Fibroblast of lung (primary cell): ENCODE data around the gene MAST1. TPM values are rescaled to one million over a fixed set of nuclear protein-coding genes. Genes with fewer than 3 reads are reported as not detected.
"Not testable (repeated sequence)": the region's sequence is repeated elsewhere in the genome, so short reads cannot be mapped to it uniquely, and the experiment has no call there.

Source experiments
- DNase-seq, 2 donors: peaks; one replicate each; pipeline versions ENCODE4 v3.0.0 to v3.0.0-alpha.2; 2010; ENCODE audit warnings: low read depth in 2 of 2
- H2AFZ ChIP-seq: 2 replicates; pipeline ENCODE4 v1.5.1; 2012; ENCODE audit warnings: low read length, control low read depth, inconsistent platforms
- H3K27ac ChIP-seq: 2 replicates; pipeline ENCODE4 v1.5.1; 2011; ENCODE audit warnings: low read length, control low read depth; ENCODE audit not compliant: insufficient read depth
- H3K27me3 ChIP-seq: 2 replicates; pipeline ENCODE4 v1.5.1; 2011; ENCODE audit warnings: mild to moderate bottlenecking, low read length; ENCODE audit not compliant: control insufficient read depth, insufficient read depth
- H3K36me3 ChIP-seq: 2 replicates; pipeline ENCODE4 v1.5.1; 2011; ENCODE audit warnings: low read length; ENCODE audit not compliant: control insufficient read depth, insufficient read depth
- H3K4me1 ChIP-seq: 2 replicates; pipeline ENCODE4 v1.5.1; 2011; ENCODE audit warnings: low read length; ENCODE audit not compliant: control insufficient read depth, insufficient read depth; ENCODE audit errors: extremely low read depth
- H3K4me2 ChIP-seq: 2 replicates; pipeline ENCODE4 v1.5.1; 2011; ENCODE audit warnings: low read length, control low read depth; ENCODE audit not compliant: insufficient read depth; ENCODE audit errors: extremely low read depth
- H3K4me3 ChIP-seq, 4 experiments: fragments of 200-600 bp in 1 of 4; sonication (generic) in 1 of 4; replicated peaks in 1 of 4; 2 replicates each; pipeline ENCODE4 v1.5.1; 2011 to 2016; ENCODE audit warnings: low read length in 4 of 4, low read depth in 3 of 4, mild to moderate bottlenecking in 3 of 4, control low read depth in 2 of 4, inconsistent platforms in 1 of 4, mixed read lengths in 1 of 4; ENCODE audit not compliant: insufficient read depth in 1 of 4; ENCODE audit errors: control extremely low read depth in 1 of 4
- H3K79me2 ChIP-seq: 2 replicates; pipeline ENCODE4 v1.5.1; 2012; ENCODE audit warnings: mild to moderate bottlenecking, low read length, inconsistent platforms; ENCODE audit not compliant: control insufficient read depth, insufficient read depth
- H3K9ac ChIP-seq: 2 replicates; pipeline ENCODE4 v1.5.1; 2011; ENCODE audit warnings: mild to moderate bottlenecking, low read length, control low read depth; ENCODE audit not compliant: insufficient read depth
- H3K9me3 ChIP-seq: 2 replicates; pipeline ENCODE4 v1.5.1; 2012; ENCODE audit warnings: low read depth, low read length; ENCODE audit not compliant: control insufficient read depth, insufficient read depth
- H4K20me1 ChIP-seq: 2 replicates; pipeline ENCODE4 v1.5.1; 2011; ENCODE audit warnings: low read length; ENCODE audit not compliant: control insufficient read depth, insufficient read depth; ENCODE audit errors: extremely low read depth
- EZH2 ChIP-seq: IDR thresholded peaks from 2 replicates; pipeline ENCODE4 v1.5.1; 2012; ENCODE audit warnings: low read length, control low read depth, mild to moderate bottlenecking; ENCODE audit errors: missing control alignments
- polyA plus RNA-seq, 2 donors: library from polyadenylated mRNA; depleted of rRNA in 1 of 2; stranded (reverse) in 1 of 2; unstranded in 1 of 2; fragments of >200 nt; gene quantifications; 2 replicates each; pipeline ENCODE4 v1.2.1, GENCODE V29; 2011 to 2012; ENCODE audit warnings: missing spikeins in 1 of 2
- total RNA-seq: library from RNA; depleted of rRNA; stranded (reverse); fragments of >200 nt; gene quantifications from 2 replicates; pipeline ENCODE4 v1.2.1, GENCODE V29; 2014
- TF ChIP-seq, protein P1 (sequence below), 2 donors: IDR thresholded peaks in 1 of 2; conservative IDR thresholded peaks in 1 of 2; 1 replicate in 1 of 2; 2 replicates in 1 of 2; pipeline ENCODE4 v1.5.1; 2011 to 2012; ENCODE audit warnings: low read length in 2 of 2, control low read depth in 1 of 2, inconsistent platforms in 1 of 2, low read depth in 1 of 2, mild to moderate bottlenecking in 1 of 2

Gene MAST1
- total and polyA plus RNA-seq, 2 donors (not counting 1 experiment from before 2014, with no cell fraction given), result 0.30 to 1.3 TPM

DNA sequence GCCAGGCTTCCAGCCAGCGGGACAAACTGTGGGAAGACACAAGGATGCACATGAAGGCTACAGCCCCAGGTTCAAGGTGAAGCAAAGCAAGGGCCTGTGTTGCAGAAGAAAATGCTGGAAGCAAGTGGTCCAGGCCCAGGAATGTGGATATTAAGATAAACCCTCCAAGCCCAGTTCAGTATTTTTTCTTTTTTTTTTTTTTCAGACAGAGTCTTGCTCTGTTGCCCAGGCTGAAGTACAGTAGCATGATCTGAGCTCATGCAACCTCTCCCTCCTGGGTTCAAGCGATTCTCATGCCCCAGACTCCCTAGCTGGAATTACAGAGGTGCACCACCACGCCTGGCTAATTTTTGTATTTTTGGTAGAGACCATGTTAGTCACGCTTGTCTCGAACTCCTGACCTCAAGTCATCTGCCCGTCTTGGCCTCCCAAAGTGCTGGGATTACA is 41.2 kb upstream of the MAST1 start:
- H3K36me3 ChIP-seq, result peaks cover 2% of the 10 kb centered on the region
- no peaks in the 10 kb centered on the region for H3K9me3 ChIP-seq
- no peak overlapping the region for H3K27ac ChIP-seq
- H3K27me3 ChIP-seq, result no peaks in the 10 kb centered on the region
- H3K4me3 ChIP-seq, result no peak overlapping the region
- no peaks in the 10 kb centered on the region for H4K20me1 ChIP-seq
- no peak overlapping the region for H3K4me2 ChIP-seq
- H3K79me2 ChIP-seq, result peaks cover 14% of the 10 kb centered on the region
- no peak overlapping the region for H3K9ac ChIP-seq
- H2AFZ ChIP-seq, result no peak overlapping the region
- H3K4me1 ChIP-seq, result peaks cover 13% of the 10 kb centered on the region
- no peak for TF ChIP-seq EZH2
- TF ChIP-seq, protein P1, sequence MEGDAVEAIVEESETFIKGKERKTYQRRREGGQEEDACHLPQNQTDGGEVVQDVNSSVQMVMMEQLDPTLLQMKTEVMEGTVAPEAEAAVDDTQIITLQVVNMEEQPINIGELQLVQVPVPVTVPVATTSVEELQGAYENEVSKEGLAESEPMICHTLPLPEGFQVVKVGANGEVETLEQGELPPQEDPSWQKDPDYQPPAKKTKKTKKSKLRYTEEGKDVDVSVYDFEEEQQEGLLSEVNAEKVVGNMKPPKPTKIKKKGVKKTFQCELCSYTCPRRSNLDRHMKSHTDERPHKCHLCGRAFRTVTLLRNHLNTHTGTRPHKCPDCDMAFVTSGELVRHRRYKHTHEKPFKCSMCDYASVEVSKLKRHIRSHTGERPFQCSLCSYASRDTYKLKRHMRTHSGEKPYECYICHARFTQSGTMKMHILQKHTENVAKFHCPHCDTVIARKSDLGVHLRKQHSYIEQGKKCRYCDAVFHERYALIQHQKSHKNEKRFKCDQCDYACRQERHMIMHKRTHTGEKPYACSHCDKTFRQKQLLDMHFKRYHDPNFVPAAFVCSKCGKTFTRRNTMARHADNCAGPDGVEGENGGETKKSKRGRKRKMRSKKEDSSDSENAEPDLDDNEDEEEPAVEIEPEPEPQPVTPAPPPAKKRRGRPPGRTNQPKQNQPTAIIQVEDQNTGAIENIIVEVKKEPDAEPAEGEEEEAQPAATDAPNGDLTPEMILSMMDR (conservative IDR thresholded peaks at IDR 0.05 in 1 of 2, IDR thresholded peaks at IDR 0.05 in 1 of 2; ENCODE audit: low read depth in 1 of 2, low read length in 2 of 2), result no peak
- DNase-seq, result no peak

DNA sequence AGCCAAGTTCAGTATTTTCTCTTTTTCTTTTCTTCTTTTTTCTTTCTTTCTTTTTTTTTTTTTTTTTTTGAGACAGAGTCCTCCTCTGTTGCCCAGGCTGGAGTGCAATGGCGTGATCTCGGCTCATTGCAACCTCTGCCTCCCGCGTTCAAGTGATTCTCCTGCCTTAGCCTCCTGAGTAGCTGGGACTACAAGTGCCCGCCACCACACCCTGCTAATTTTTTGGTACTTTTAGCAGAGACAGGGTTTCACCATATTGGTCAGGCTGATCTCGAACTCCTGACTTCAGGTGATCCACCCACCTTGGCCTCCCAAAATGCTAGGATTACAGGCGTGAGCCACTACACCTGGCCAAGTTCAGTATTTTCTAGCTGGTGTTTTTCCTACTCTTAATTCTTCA is 40.7 kb upstream of the MAST1 start:
- H3K4me1 ChIP-seq, result peaks cover 15% of the 10 kb centered on the region
- H3K79me2 ChIP-seq, H3K36me3 ChIP-seq, H3K27ac ChIP-seq, H3K4me3 ChIP-seq, H4K20me1 ChIP-seq, H3K27me3 ChIP-seq, H3K9ac ChIP-seq, H3K4me2 ChIP-seq, DNase-seq, H2AFZ ChIP-seq, H3K9me3 ChIP-seq: not testable (repeated sequence)

GRCh38 chr19:12799742-12800465 is 38.4 kb upstream of the MAST1 start:
- Histone ChIP-seq H3K9ac (no peak overlapping the region), H3K4me2 (no peak overlapping the region)

More at GRCh38 chr19:12799742-12800465, 38.4 kb upstream of the MAST1 start:
- TF ChIP-seq, protein P1 (conservative IDR thresholded peaks at IDR 0.05 in 1 of 2, IDR thresholded peaks at IDR 0.05 in 1 of 2; ENCODE audit: low read depth in 1 of 2, low read length in 2 of 2), result no peak
- no peak for TF ChIP-seq EZH2
- no peak overlapping the region for H3K27ac ChIP-seq
- no peaks in the 10 kb centered on the region for H3K36me3 ChIP-seq
- no peaks in the 10 kb centered on the region for H3K27me3 ChIP-seq
- no peaks in the 10 kb centered on the region for H4K20me1 ChIP-seq
- no peaks in the 10 kb centered on the region for H3K9me3 ChIP-seq
- H3K4me1 ChIP-seq, result peaks cover 13% of the 10 kb centered on the region
- no peak overlapping the region for H3K4me3 ChIP-seq
- H3K79me2 ChIP-seq, result peaks cover 3% of the 10 kb centered on the region
- no peak for DNase-seq
- H2AFZ ChIP-seq, result no peak overlapping the region
